Measurements from ENCODE around the gene DNM1. TPM values are rescaled to one million over a fixed set of nuclear protein-coding genes. Genes with fewer than 3 reads are reported as not detected.

The DNM1 gene
- total RNA-seq, 2 donors from 2014 or later = 13.0 to 29.0 TPM

GRCh38 chr9:128175102-128175563 is 28.0 kb upstream of the DNM1 start:
- H3K27me3 ChIP-seq = no peaks in the 10 kb centered on the region
- no peaks in the 10 kb centered on the region for H3K4me1 ChIP-seq
- no peaks in the 10 kb centered on the region for H3K9me3 ChIP-seq
- TF ChIP-seq POLR2A (IDR thresholded peaks at IDR 0.05) (no peak), CTCF (IDR thresholded peaks at IDR 0.05) (no peak)
- no peak overlapping the region for H3K4me3 ChIP-seq
- WGBS, 2 donors = 76 to 77% methylated on average over 8 of the region's 8 CpGs
- H3K36me3 ChIP-seq (replicated peaks in 1 of 2; ENCODE audit: insufficient read depth in 1 of 2, low read depth in 2 of 2) = peaks cover 17 to 27% of the 10 kb centered on the region in 2 donors
- DNase-seq (no peak), ATAC-seq (no peak)
- intact Hi-C loops (cut with DNase I) = no loop called here
- H3K27ac ChIP-seq = no peak overlapping the region

- peaks cover 17 to 29% of the 10 kb centered on the region in 2 donors for H3K36me3 ChIP-seq (replicated peaks in 1 of 2; ENCODE audit: insufficient read depth in 1 of 2, low read depth in 2 of 2)
- no peak overlapping the region for H3K4me3 ChIP-seq
- WGBS, 2 donors = 96 to 100% methylated on average over 2 of the region's 2 CpGs
- H3K27ac ChIP-seq = no peak overlapping the region
- no peaks in the 10 kb centered on the region for H3K27me3 ChIP-seq
- H3K4me1 ChIP-seq = no peaks in the 10 kb centered on the region
- ATAC-seq = no peak
- no peaks in the 10 kb centered on the region for H3K9me3 ChIP-seq
- no peak for TF ChIP-seq CTCF (IDR thresholded peaks at IDR 0.05)
- TF ChIP-seq POLR2A (IDR thresholded peaks at IDR 0.05) = no peak
- intact Hi-C loops (cut with DNase I) = no loop called here
- no peak for DNase-seq
These were observed 27.5 kb upstream of the DNM1 start for GRCh38 chr9:128175726-128176125.

- ATAC-seq (no peak), DNase-seq (no peak)
- 93 to 100% methylated on average over 1 to 11 of the region's 11 CpGs for WGBS, 2 donors
- H3K9me3 ChIP-seq = no peaks in the 10 kb centered on the region
- H3K27me3 ChIP-seq = no peaks in the 10 kb centered on the region
- no peak overlapping the region for H3K4me3 ChIP-seq
- TF ChIP-seq POLR2A (IDR thresholded peaks at IDR 0.05) (no peak), CTCF (IDR thresholded peaks at IDR 0.05) (no peak)
- H3K4me1 ChIP-seq = no peaks in the 10 kb centered on the region
- H3K36me3 ChIP-seq (replicated peaks in 1 of 2; ENCODE audit: insufficient read depth in 1 of 2, low read depth in 2 of 2) = peaks cover 17 to 31% of the 10 kb centered on the region in 2 donors
- intact Hi-C loops (cut with DNase I) = no loop called here
- no peak overlapping the region for H3K27ac ChIP-seq
These were observed 24.3 kb upstream of the DNM1 start for GRCh38 chr9:128178806-128179431.

GRCh38 chr9:128180001-128180400 is 23.2 kb upstream of the DNM1 start:
- H3K27ac ChIP-seq = no peak overlapping the region
- no peak overlapping the region for H3K4me3 ChIP-seq
- no peak for TF ChIP-seq CTCF (IDR thresholded peaks at IDR 0.05)
- no peak for TF ChIP-seq POLR2A (IDR thresholded peaks at IDR 0.05)
- H3K36me3 ChIP-seq (replicated peaks in 1 of 2; ENCODE audit: insufficient read depth in 1 of 2, low read depth in 2 of 2) = peaks cover 17 to 29% of the 10 kb centered on the region in 2 donors
- H3K27me3 ChIP-seq = no peaks in the 10 kb centered on the region
- no peak for DNase-seq
- no peaks in the 10 kb centered on the region for H3K9me3 ChIP-seq
- 91 to 95% methylated on average over 6 to 8 of the region's 8 CpGs for WGBS, 2 donors
- no peak for ATAC-seq
- intact Hi-C loops (cut with DNase I) = no loop called here
- H3K4me1 ChIP-seq = no peaks in the 10 kb centered on the region

GRCh38 chr9:128180447-128180846 is 22.7 kb upstream of the DNM1 start:
- H3K27ac ChIP-seq = no peak overlapping the region
- ATAC-seq = no peak
- H3K36me3 ChIP-seq (replicated peaks in 1 of 2; ENCODE audit: insufficient read depth in 1 of 2, low read depth in 2 of 2) = peaks cover 17 to 29% of the 10 kb centered on the region in 2 donors
- H3K27me3 ChIP-seq = no peaks in the 10 kb centered on the region
- DNase-seq = no peak
- no peaks in the 10 kb centered on the region for H3K4me1 ChIP-seq
- no peaks in the 10 kb centered on the region for H3K9me3 ChIP-seq
- H3K4me3 ChIP-seq = no peak overlapping the region
- TF ChIP-seq CTCF (IDR thresholded peaks at IDR 0.05) = no peak
- TF ChIP-seq POLR2A (IDR thresholded peaks at IDR 0.05) = no peak
- intact Hi-C loops (cut with DNase I) = no loop called here
- WGBS, 2 donors = 93 to 100% methylated on average over 5 to 8 of the region's 8 CpGs
